ENCODE data around the gene CCDC80.
"Not testable (repeated sequence)": the region's sequence is repeated elsewhere in the genome, so short reads cannot be mapped to it uniquely, and the experiment has no call there.

CCDC80 gene

DNA sequence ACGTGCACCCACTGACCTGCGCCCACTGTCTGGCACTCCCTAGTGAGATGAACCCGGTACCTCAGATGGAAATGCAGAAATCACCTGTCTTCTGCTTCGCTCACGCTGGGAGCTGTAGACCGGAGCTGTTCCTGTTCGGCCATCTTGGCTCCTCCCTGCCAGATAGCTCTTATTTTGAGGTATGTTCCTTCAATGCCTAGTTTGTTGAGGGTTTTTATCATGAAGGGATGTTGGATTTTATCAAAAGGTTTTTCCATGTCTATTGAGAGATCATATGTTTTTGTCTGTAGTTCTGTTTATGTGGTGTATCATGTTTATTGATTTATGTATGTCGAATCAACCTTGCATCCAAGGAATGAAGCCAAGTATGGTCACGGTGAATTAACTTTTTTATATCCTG is 24.1 kb upstream of the CCDC80 start:
- DNase-seq, result not testable (repeated sequence)

DNA sequence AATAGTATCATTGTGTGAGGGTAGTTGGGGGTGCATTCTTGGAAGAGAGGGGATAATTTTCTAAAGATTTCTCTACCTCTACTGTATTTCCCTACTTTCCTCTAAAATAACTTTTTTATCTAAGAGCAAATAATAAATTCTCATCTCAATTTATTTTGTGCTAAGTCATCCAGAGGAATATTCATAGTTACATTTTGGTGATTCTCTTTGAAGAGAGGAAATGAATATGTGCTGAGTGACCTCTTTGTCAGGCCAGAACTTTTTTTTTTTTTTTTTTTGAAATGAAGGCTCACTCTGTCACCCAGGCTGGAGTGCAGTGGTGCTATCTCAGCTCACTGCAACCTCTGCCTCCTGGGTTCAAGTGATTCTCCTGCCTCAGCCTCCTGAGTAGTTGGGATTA is 15.1 kb upstream of the CCDC80 start:
- no peak for DNase-seq

GRCh38 chr3:112654979-112655378 is 14.0 kb upstream of the CCDC80 start:
- DNase-seq, result peak in 1 of 2 experiments; percentile 13

DNA sequence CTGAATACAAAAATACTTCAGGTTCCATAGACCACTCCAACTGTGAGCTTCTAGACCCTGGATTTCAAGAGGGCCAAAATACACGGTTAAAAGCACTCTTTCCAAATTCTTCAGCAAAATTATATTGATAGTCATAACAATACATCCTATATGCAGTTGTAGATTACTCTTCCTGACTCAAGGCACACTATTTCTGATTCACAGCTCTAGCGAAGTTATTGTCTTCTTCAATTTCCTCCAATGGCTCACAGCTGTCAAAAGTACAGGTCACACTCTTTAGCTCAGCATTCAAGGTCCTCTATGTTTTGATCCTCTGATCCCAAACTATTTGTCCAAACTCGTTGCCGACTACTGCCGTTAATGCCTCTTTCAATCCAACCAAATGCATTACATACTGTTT is 13.5 kb upstream of the CCDC80 start:
- no peak for DNase-seq

- no peak for DNase-seq
These were observed 12.9 kb upstream of the CCDC80 start for GRCh38 chr3:112653881-112654300.

GRCh38 chr3:112653209-112653871 is 12.4 kb upstream of the CCDC80 start:
- DNase-seq, result no peak

DNA sequence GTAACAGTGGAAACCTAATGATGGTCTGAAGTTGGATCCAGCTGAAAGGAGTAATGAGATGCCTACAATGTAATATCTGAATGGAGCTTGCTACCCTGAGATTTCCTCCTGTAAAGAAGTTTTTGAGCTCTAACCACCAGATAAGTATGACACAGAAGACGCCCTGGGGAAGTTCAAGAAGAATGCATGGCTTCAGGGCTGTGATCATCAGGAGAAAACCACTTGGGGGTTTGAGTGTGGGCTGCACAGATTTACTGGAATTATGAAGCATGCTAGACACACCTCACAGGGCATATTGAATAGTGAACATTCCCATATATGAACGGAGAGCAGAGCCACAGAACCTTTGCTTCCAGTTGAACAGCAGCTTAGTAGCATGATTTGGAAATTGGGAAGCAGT is 10.6 kb upstream of the CCDC80 start:
- no peak for DNase-seq

- DNase-seq, result no peak
These were observed 10.1 kb upstream of the CCDC80 start for GRCh38 chr3:112651071-112651470.

- DNase-seq, result no peak
These were observed 9.5 kb upstream of the CCDC80 start for GRCh38 chr3:112650482-112650881.

DNA sequence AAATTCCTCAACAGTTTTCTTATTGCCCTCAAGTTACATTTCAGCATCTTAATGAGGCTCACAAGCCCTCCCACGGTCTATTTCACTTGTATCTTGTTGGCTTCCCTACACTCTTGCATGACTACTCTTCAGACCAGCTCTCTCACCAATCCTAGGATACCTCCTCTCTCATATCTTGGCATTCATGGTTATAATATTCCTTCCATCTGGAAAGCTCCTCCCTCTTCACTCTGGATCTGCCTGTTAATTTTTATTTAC is 8.5 kb upstream of the CCDC80 start:
- no peak for DNase-seq

- DNase-seq, result no peak
These were observed 6.2 kb upstream of the CCDC80 start for GRCh38 chr3:112647122-112647521.

- no peak for DNase-seq
These were observed 5.7 kb upstream of the CCDC80 start for GRCh38 chr3:112646623-112647022.

DNA sequence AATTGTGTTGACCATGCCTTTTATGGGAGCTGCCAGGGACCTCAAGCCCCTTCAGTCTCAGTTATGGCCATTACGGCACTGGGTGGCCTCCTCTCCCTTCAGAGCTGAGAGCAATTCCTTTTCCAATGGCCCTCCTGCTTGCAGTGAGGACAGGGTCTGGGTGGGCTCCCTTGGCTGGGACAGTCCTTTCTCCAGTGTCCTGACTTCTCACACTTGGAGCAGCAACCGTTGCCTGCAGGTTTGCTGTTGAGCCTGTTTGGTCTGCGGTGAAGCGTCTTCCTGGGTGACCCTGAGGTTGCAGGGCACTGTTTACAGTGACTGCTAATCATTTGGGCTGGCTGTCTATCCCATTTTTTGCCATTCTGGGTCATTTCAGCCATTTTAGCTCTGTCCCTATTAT is 3.5 kb upstream of the CCDC80 start:
- DNase-seq, result no peak

GRCh38 chr3:112643621-112644240 is 2.8 kb upstream of the CCDC80 start:
- DNase-seq, result no peak

DNA sequence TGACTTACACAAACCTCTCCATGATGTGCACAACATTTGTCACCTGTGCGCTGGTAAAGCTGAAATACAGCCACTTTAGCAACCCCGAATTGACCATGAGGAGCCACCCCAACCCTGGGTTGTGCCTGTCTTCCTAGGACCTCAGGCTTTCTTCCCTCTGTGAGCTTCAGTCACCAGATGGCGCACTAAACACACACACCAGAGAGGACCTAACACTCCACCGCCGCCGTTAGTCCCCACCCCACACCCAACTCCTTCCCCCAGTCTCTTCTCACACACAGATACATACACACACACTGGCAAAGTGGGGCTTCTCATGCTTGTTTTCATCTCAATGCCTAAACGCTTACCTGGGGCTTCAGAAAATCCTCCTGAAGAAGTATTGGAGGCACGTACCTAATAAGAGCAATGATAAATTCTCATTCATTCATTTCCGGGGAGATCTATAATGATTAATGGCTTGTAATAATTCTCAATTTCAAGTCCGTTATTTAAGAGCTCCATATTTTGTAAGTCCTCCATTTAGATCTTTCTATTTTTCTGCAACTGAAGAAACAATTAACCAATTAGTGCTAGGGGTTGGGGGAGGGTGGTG is 2.1 kb upstream of the CCDC80 start:
- DNase-seq, result peak; percentile 90 to 95

DNA sequence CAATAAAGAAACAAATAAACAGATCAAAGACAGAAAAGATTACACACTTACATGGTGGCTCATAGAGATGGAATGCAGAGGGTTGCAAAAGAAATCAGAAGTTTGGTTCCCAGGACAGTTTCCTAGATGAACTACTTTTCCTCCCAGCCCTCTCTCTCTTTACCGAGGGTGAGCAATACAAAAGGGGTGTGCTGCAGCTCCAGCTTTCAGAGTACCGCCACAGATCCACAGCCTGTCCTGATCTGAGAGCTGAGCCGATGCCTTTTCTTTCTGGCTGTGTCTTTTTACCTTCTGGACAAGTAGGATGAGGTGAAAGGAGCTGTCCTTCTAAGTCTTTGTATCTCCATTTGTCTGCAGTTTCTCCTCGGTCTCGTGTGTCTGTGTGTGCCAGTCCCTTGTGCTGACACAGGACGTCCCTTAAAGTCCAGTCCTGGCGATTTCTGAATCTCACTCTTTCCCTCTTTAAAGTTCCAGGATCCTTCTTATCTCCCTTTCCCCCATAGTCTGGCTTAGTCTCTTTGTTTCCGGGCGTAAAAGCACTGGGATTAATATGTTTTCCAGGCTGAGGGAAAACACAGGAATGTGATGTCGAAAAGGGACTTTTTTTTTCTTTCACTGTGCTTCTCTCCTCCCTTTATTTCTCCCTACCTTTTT is 540 bp downstream of the CCDC80 start:
- no peak for DNase-seq

DNA sequence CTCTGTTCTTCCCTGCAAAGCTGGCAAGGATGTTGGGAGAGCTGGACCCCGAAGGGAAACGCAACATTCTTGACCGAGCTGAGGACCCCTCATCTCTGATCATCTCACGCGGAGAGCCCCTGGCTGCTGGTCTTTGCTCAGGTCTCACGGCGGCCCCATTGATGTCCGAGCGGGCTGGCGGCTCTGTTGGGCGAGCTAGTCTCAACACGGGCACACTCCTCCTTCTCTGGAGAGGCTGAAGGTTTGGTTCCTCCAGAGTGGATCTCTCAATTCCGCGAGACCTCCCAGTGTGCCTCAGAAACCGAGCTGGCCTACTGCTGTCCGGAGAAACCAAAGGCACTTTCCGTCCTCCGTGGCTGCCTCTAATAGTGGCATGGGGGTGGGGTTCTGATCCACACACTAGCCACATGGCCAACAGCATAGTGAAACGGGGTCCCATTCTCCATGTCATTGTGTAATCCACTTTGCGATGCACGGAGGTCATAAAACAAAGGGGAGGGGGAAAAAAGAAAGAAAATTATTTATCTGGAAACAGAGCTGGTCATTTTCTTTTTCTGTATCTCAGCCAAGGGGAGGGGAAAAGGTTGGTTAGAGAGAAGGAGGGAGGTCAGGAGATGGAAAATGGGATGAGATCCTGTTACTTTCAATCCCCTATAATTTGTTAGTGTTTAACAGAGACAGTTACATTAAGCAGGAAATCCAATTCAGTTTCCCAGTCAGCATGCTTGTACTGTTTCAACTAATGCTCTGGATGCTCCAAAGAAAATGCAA is 1.3 kb downstream of the CCDC80 start:
- DNase-seq, result no peak

DNA sequence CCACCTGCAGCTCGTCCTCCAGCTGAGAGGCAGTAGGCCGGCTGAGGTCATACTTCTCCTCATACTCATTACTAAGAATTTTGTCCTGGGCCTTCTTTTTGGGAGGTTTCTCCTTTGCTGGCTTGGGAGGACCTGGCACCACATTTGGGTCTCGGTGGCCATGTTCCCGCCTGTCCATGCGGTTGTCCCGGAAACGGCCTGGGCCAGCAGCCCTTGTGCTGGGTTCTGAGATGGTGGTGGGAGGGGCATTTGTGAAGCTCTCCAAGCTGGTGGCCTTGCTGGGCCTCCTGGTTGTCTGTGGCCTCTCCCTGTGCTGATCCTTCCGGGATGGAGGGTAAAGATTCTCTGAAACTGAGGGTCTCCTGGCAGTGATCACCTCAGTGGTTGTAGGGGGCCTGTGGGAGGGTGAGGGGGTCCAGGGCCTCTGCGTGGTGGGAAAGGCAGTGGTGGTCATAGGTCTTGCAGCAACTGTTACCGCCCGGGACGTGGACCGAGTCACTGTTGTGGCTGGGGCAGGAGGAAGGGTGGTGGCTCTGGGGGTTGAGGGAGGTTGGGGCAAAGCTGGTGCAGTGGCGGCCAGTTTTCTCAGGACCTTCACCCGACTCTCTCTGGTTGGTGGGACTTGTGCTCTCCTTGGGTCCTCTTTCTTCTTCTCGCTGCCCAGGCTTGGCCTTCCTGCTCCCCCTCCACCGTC is 2.5 kb downstream of the CCDC80 start:
- no peak for DNase-seq

- no peak for DNase-seq
These were observed 3.2 kb downstream of the CCDC80 start for GRCh38 chr3:112637700-112638099.

DNA sequence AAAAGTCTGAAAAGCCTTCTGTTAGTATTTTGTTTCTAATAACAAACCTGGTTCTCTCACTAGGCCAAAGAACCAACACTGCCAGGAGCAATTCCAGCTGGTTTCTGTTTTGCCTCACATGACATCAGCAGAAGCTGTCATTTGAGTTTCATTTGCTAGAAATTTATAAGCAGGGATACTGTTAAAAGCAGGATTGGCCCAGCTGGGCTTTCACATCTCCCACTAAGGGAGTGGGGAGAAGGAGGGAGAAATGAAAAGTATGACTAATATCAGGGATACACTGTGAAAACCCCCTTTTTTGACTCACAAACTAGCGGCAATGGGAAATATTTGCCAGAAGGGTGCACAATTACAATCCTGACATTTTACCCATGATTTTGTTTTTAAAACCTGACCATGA is 5.3 kb downstream of the CCDC80 start:
- DNase-seq, result no peak

- DNase-seq, result no peak
These were observed 6.0 kb downstream of the CCDC80 start for GRCh38 chr3:112634786-112635541.

DNA sequence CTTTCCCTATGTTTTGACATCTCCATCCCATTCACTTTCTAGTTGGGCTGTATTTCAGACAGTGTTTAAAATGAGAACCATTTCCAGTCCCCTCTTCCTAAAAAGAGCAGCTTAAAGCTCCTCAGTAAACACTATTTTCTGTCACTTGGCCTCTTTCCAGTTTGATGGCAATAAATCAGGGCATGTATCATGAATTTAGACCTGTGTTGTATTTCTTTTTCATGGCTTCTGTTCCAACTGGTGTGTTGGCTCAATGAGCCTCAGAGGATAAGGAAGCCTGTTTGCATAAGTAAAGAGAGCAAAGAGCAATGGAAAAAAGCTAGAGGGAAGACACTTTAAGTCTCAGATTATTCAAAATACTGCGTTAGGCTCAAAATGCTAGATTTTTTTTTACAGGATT is 7.2 kb downstream of the CCDC80 start:
- no peak for DNase-seq
